H54 (cell line): Measurements from ENCODE around the gene SYTL3.
"Not testable (repeated sequence)": the region's sequence is repeated elsewhere in the genome, so short reads cannot be mapped to it uniquely, and the experiment has no call there.

Experiments
- DNase-seq: peaks from one replicate; pipeline ENCODE4 v3.0.0; 2011; ENCODE audit warnings: low spot score, mixed read lengths; ENCODE audit not compliant: insufficient read length
- FAIRE-seq: peaks from 3 replicates; lab custom pipeline; 2011; peaks lifted over from hg19 to GRCh38; lab: Jason Lieb, UNC
- POLR2A ChIP-seq: IDR thresholded peaks from 2 replicates; pipeline ENCODE4 v1.6.1; 2011; ENCODE audit warnings: low read depth, mild to moderate bottlenecking, low read length

The SYTL3 gene

GRCh38 chr6:158672726-158673125 lies 22.9 kb downstream of the SYTL3 start:
- TF ChIP-seq POLR2A: no peak
- no peak for DNase-seq
- FAIRE-seq: no peak

- FAIRE-seq (no peak), DNase-seq (no peak)
- TF ChIP-seq POLR2A: no peak
These were observed 24.7 kb downstream of the SYTL3 start for GRCh38 chr6:158674342-158675131.

- DNase-seq, FAIRE-seq: not testable (repeated sequence)
These were observed 27.2 kb downstream of the SYTL3 start for GRCh38 chr6:158677094-158677493.

- TF ChIP-seq POLR2A: no peak
- FAIRE-seq (no peak), DNase-seq (no peak)
These were observed 28.2 kb downstream of the SYTL3 start for GRCh38 chr6:158677906-158678578.

- no peak for TF ChIP-seq POLR2A
- no peak for DNase-seq
- FAIRE-seq: no peak
These were observed 30.2 kb downstream of the SYTL3 start for GRCh38 chr6:158680015-158680414.

GRCh38 chr6:158680481-158680880 lies 30.6 kb downstream of the SYTL3 start:
- no peak for FAIRE-seq
- TF ChIP-seq POLR2A: no peak

GRCh38 chr6:158684311-158684710 lies 34.5 kb downstream of the SYTL3 start:
- no peak for TF ChIP-seq POLR2A
- FAIRE-seq (no peak), DNase-seq (no peak)

More at GRCh38 chr6:158680481-158680880, 30.6 kb downstream of the SYTL3 start:
- DNase-seq: no peak

- no peak for TF ChIP-seq POLR2A
- FAIRE-seq (no peak), DNase-seq (no peak)
These were observed 35.0 kb downstream of the SYTL3 start for GRCh38 chr6:158684745-158685324.

GRCh38 chr6:158686311-158686710 lies 36.5 kb downstream of the SYTL3 start:
- no peak for DNase-seq
- TF ChIP-seq POLR2A: no peak
- no peak for FAIRE-seq

GRCh38 chr6:158686791-158687381 lies 37.0 kb downstream of the SYTL3 start:
- no peak for DNase-seq
- TF ChIP-seq POLR2A: no peak
- FAIRE-seq: no peak

- no peak for DNase-seq
- no peak for FAIRE-seq
- no peak for TF ChIP-seq POLR2A
These were observed 37.7 kb downstream of the SYTL3 start for GRCh38 chr6:158687506-158687905.

GRCh38 chr6:158688860-158689259 lies 39.0 kb downstream of the SYTL3 start:
- no peak for DNase-seq
- no peak for FAIRE-seq
- no peak for TF ChIP-seq POLR2A

GRCh38 chr6:158694913-158695312 lies 45.1 kb downstream of the SYTL3 start:
- no peak for FAIRE-seq
- no peak for DNase-seq
- TF ChIP-seq POLR2A: no peak

GRCh38 chr6:158697811-158698210 lies 48.0 kb downstream of the SYTL3 start:
- FAIRE-seq (no peak), DNase-seq (no peak)
- no peak for TF ChIP-seq POLR2A
